ENCODE results near the gene KCNK5.

DNA sequence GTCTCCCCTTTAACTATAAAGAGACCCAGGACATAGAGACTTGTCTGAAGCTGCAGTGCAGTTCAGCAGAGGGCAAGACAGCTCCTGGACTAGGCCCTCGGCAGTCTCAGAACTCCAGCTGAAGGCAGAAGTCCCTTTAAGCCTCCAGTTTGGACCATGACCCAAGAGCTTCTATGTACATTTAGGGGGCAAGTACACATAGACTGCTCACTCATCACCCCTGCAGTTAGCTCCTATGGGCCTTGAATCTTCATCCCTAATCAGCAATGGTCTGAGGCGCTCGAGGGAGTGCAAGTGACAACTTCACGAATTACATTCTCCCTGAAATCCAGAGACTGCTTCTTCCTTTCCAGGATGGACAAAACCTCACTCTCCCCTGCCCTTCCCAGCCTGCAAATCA is 47.4 kb downstream of the KCNK5 start:
- TF ChIP-seq, protein P1, sequence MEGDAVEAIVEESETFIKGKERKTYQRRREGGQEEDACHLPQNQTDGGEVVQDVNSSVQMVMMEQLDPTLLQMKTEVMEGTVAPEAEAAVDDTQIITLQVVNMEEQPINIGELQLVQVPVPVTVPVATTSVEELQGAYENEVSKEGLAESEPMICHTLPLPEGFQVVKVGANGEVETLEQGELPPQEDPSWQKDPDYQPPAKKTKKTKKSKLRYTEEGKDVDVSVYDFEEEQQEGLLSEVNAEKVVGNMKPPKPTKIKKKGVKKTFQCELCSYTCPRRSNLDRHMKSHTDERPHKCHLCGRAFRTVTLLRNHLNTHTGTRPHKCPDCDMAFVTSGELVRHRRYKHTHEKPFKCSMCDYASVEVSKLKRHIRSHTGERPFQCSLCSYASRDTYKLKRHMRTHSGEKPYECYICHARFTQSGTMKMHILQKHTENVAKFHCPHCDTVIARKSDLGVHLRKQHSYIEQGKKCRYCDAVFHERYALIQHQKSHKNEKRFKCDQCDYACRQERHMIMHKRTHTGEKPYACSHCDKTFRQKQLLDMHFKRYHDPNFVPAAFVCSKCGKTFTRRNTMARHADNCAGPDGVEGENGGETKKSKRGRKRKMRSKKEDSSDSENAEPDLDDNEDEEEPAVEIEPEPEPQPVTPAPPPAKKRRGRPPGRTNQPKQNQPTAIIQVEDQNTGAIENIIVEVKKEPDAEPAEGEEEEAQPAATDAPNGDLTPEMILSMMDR (IDR thresholded peaks at IDR 0.05; ENCODE audit: low read depth, low read length) = no peak
- no peak for TF ChIP-seq POLR2A (IDR thresholded peaks at IDR 0.05; ENCODE audit: extremely low read depth, insufficient read length)

Data from NB4 (cell line).